Ovary (tissue), 3 donors: ENCODE measurements around the gene UBE2Q2.

ENCODE experiments used
- CTCF ChIP-seq, 3 donors: fragments of 450-650 bp in 2 of 3; fragments of 200-600 bp in 1 of 3; IDR thresholded peaks; one replicate each; pipeline versions ENCODE4 v1.5.1 to v1.8.0; 2016 to 2022; ENCODE audit warnings: antibody characterized with exemption in 3 of 3, mild to moderate bottlenecking in 1 of 3
- EP300 ChIP-seq: sonication (generic); formaldehyde crosslinking; IDR thresholded peaks from one replicate; pipeline ENCODE4 v1.6.1; 2017; ENCODE audit warnings: antibody characterized with exemption
- POLR2A ChIP-seq: fragments of 450-650 bp; IDR thresholded peaks from one replicate; pipeline ENCODE4 v1.6.1; 2017; ENCODE audit warnings: antibody characterized with exemption, mild to moderate bottlenecking, moderate library complexity
- donor health status: DM: no; HTN: no; CAD: no.

- no peak for TF ChIP-seq CTCF (IDR thresholded peaks at IDR 0.05)
- no peak for TF ChIP-seq POLR2A
- TF ChIP-seq EP300: no peak
Observed at GRCh38 chr15:75925440-75925839, 82.2 kb downstream of the UBE2Q2 start.
